GM12878 (cell line): ENCODE data around the gene SEPTIN10. TPM values are rescaled to one million over a fixed set of nuclear protein-coding genes. Genes with fewer than 3 reads are reported as not detected.
A peak's percentile ranks its signal among the peaks of the same experiment; 100 is the strongest.

Source experiments
- ATAC-seq: fragments of 200-7000 bp; cut with Tn5 transposase; 3 replicates; pipeline ENCODE4 v1.9.1; 2020; ENCODE audit warnings: mild to moderate bottlenecking, moderate library complexity
- BruUV-seq: library from RNA; stranded (reverse); fragments of 400-500 nt; replicated peaks from 2 replicates; lab custom pipeline; 2021; lab: Mats Ljungman, UMichigan
- CTCF ChIA-PET: fragments of 300-600 bp; sonication (Branson Sonifier 250); formaldehyde crosslinking; extraction: SDS; loops from one replicate; lab custom pipeline; 2021; ENCODE audit warnings: inconsistent platforms; lab: Yijun Ruan, JAX
- POLR2A ChIA-PET: fragments of 350-600 bp; formaldehyde crosslinking; extraction: SDS; loops from one replicate; lab custom pipeline; 2021; ENCODE audit warnings: inconsistent platforms; lab: Charles Lee
- RAD21 ChIA-PET: fragments of 300-600 bp; sonication (Branson Sonifier 250); formaldehyde crosslinking; loops from one replicate; lab custom pipeline; 2023; ENCODE audit warnings: antibody characterized with exemption; ENCODE audit not compliant: unreplicated experiment; lab: Charles Lee
- SMC1A ChIA-PET: fragments of 300-600 bp; sonication (Branson Sonifier 250); formaldehyde crosslinking; loops from one replicate; lab custom pipeline; 2023; ENCODE audit not compliant: unreplicated experiment, uncharacterized antibody; lab: Charles Lee
- DNase-seq: peaks from one replicate; pipeline ENCODE4 v3.0.0-alpha.2; 2011; ENCODE audit warnings: low read depth, low spot score
- FAIRE-seq: peaks from 3 replicates; lab custom pipeline; 2011; peaks lifted over from hg19 to GRCh38; lab: Jason Lieb, UNC
- H2AFZ ChIP-seq: 2 replicates; pipeline ENCODE4 v1.6.0; 2011; ENCODE audit warnings: low read depth, low read length, control low read depth; ENCODE audit not compliant: control insufficient read depth
- H3K27ac ChIP-seq: 2 replicates; pipeline ENCODE4 v1.5.1; 2011; ENCODE audit warnings: control low read depth; ENCODE audit not compliant: control insufficient read depth, insufficient read depth
- H3K27me3 ChIP-seq, 2 experiments: replicated peaks in 1 of 2; 2 replicates each; pipeline versions ENCODE4 v1.6.0 to v1.6.1; 2011; ENCODE audit warnings: low read length in 1 of 2; ENCODE audit not compliant: control insufficient read depth in 2 of 2, insufficient read depth in 2 of 2
- H3K36me3 ChIP-seq, 2 experiments: 2 replicates each; pipeline ENCODE4 v1.5.1; 2011; ENCODE audit warnings: low read length in 1 of 2; ENCODE audit not compliant: control insufficient read depth in 2 of 2, insufficient read depth in 2 of 2
- H3K4me1 ChIP-seq: 2 replicates; pipeline ENCODE4 v1.6.1; 2011; ENCODE audit warnings: mild to moderate bottlenecking, low read length, moderate library complexity, mixed read lengths; ENCODE audit not compliant: control insufficient read depth, insufficient read depth
- H3K4me2 ChIP-seq: 2 replicates; pipeline ENCODE4 v1.6.0; 2011; ENCODE audit warnings: control low read depth; ENCODE audit not compliant: control insufficient read depth, insufficient read depth
- H3K4me3 ChIP-seq: fragments of 200-600 bp; sonication (generic); 2 replicates; pipeline ENCODE4 v1.5.1; 2016
- H3K79me2 ChIP-seq: 2 replicates; pipeline ENCODE4 v1.6.0; 2011; ENCODE audit warnings: low read length; ENCODE audit not compliant: control insufficient read depth, insufficient read depth
- H3K9ac ChIP-seq: 2 replicates; pipeline ENCODE4 v1.8.0; 2011; ENCODE audit warnings: low read length, control low read depth, mixed read lengths; ENCODE audit not compliant: control insufficient read depth, insufficient read depth
- H3K9me3 ChIP-seq: replicated peaks from 3 replicates; pipeline ENCODE4 v1.5.1; 2011; ENCODE audit warnings: mild to moderate bottlenecking, low read length; ENCODE audit not compliant: control insufficient read depth, insufficient read depth
- H4K20me1 ChIP-seq: 2 replicates; pipeline ENCODE4 v1.6.0; 2011; ENCODE audit not compliant: control insufficient read depth, insufficient read depth
- CEBPB ChIP-seq, 2 experiments: fragments of 150-350 bp in 1 of 2; IDR thresholded peaks; 2 replicates each; pipeline ENCODE4 v1.6.1; 2012 to 2014; ENCODE audit warnings: low read depth in 2 of 2, low read length in 2 of 2, borderline replicate concordance in 1 of 2, inconsistent platforms in 1 of 2
- JUND ChIP-seq: IDR thresholded peaks from 2 replicates; pipeline ENCODE4 v1.6.1; 2012; ENCODE audit warnings: low read depth, mild to moderate bottlenecking, low read length, improper control_type of control experiment, moderate library complexity
- MYB ChIP-seq: fragments of 150-350 bp; IDR thresholded peaks from 2 replicates; pipeline ENCODE4 v1.6.1; 2014; ENCODE audit warnings: mild to moderate bottlenecking, low read depth, low read length, borderline replicate concordance
- NR2C1 ChIP-seq: fragments of 450-650 bp; IDR thresholded peaks from 2 replicates; pipeline ENCODE4 v1.6.1; 2017; ENCODE audit warnings: antibody characterized with exemption, mild to moderate bottlenecking, moderate library complexity
- NR2C2 ChIP-seq: IDR thresholded peaks from 2 replicates; pipeline ENCODE4 v1.6.1; 2011; ENCODE audit warnings: borderline replicate concordance, low read depth; ENCODE audit not compliant: control insufficient read depth, insufficient read length
- NR2F1 ChIP-seq: fragments of 450-650 bp; conservative IDR thresholded peaks from 2 replicates; pipeline ENCODE4 v1.6.1; 2017; ENCODE audit warnings: mild to moderate bottlenecking
- RAD21 ChIP-seq: IDR thresholded peaks from 2 replicates; pipeline ENCODE4 v1.6.1; 2011; ENCODE audit warnings: mild to moderate bottlenecking, low read depth, low read length, moderate library complexity; ENCODE audit not compliant: insufficient read depth
- ZNF207 ChIP-seq: fragments of 450-650 bp; IDR thresholded peaks from 2 replicates; pipeline ENCODE4 v1.6.1; 2014; ENCODE audit warnings: antibody characterized with exemption, mild to moderate bottlenecking, borderline replicate concordance
- WGBS: methylation state at CpG from one replicate; pipeline ENCODE4 v1.1.6; 2016; ENCODE audit warnings: low lambda C conversion rate; ENCODE audit not compliant: insufficient replicate concordance, insufficient coverage; ENCODE audit errors: missing lambda C conversion rate; 5-methylcytosine and 5-hydroxymethylcytosine counted together
- in situ Hi-C: fragments of 300-500 bp; cut with MboI; formaldehyde crosslinking; loops from 9 replicates; pipeline ENCODE4 v1.14.3; 2018; ENCODE audit warnings: mixed read lengths
- intact Hi-C: fragments of 100-400 bp; cut with micrococcal nuclease; formaldehyde crosslinking; loops from one replicate; pipeline ENCODE4 v1.14.2; 2022; ENCODE audit not compliant: unreplicated experiment
- polyA plus RNA-seq, 11 experiments: library from polyadenylated mRNA; depleted of rRNA in 4 of 11; unstranded in 6 of 11; stranded (reverse) in 5 of 11; fragments of >200 nt; fragmentation: Nextera tagmentation in 4 of 11; fragmentation: Illumina TruSeq in 1 of 11; extraction: Ambion mirVana in 4 of 11; extraction: Trizol in 1 of 11; gene quantifications; 1 replicate in 1 of 11; 2 replicates in 10 of 11; pipeline versions ENCODE4 v1.2.1 to v1.2.3, GENCODE V29; 2011 to 2016; ENCODE audit warnings: inconsistent platforms in 2 of 11, missing spikeins in 2 of 11, low read depth in 1 of 11
- total RNA-seq, 4 experiments: library from RNA; depleted of rRNA in 3 of 4; stranded (reverse); fragments of >200 nt in 3 of 4; fragmentation: Illumina TruSeq in 1 of 4; extraction: Trizol in 1 of 4; gene quantifications; 2 replicates each; pipeline versions ENCODE4 v1.2.1 to v1.2.3, GENCODE V29; 2013 to 2021
- TF ChIP-seq, protein P1 (sequence below): IDR thresholded peaks from 2 replicates; pipeline ENCODE4 v1.6.1; 2012; ENCODE audit warnings: low read depth, low read length, improper control_type of control experiment
- TF ChIP-seq, protein P2 (sequence below): fragments of 450-650 bp; formaldehyde crosslinking; IDR thresholded peaks from 2 replicates; pipeline ENCODE4 v1.4.0; 2020; ENCODE audit warnings: mild to moderate bottlenecking, moderate library complexity
- TF ChIP-seq, protein P3 (sequence below): fragments of 450-650 bp; IDR thresholded peaks from 2 replicates; pipeline ENCODE4 v1.6.1; 2017; ENCODE audit warnings: mild to moderate bottlenecking, moderate library complexity

The SEPTIN10 gene
- total and polyA plus RNA-seq, 10 of the 15 experiments (the other 5 are each of a cell fraction or from before 2014, with no cell fraction given) = 20.2 to 132 (median 62.7) TPM

DNA sequence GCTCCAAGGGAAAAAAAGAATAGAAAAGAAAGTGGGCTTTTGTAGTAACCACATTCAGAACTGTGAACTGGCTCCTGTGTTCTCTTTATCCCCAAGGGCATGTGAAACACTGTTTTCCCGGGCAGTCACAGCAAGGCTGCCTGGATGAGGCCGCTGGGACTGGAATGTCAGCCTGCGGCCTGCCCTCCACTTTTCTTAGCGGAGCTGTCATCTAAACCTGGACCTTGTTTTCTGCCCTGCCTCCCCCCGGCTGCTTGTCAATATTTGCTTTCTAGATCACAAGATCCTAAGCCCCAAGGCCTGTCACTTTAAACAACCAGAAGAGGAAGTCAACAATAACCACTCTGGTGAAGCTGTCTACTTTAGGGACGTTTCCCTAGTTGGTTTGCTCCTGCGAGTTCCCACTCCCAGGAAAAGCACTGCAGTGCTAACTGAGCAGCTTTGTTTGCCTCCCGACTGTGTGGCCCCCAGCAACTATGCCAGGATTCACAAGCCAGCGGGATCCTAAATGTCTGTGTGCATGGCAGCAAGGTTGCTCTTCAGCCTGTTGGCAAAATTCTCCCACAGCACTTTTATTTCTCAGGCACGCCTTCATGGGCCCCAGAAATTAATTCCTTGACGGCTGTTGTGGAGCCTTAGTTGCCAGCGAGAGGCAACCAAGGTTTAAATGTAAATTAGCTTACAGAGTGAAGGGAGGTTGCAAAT, 31.0 kb upstream of the SEPTIN10 start:
- H3K79me2 ChIP-seq = no peaks in the 10 kb centered on the region
- ATAC-seq (peak; percentile 65), DNase-seq (no peak), FAIRE-seq (no peak)
- no peak overlapping the region for H3K4me3 ChIP-seq
- no peak overlapping the region for H3K9ac ChIP-seq
- in situ Hi-C loops (no loop called here), intact Hi-C loops (no loop called here)
- H3K4me2 ChIP-seq = no peak overlapping the region; the same call in 1 of the 2 replicates
- WGBS = 57% methylated on average over 12 of the region's 12 CpGs
- no peaks in the 10 kb centered on the region for H4K20me1 ChIP-seq
- ChIA-PET RAD21 (interaction anchor here (1.0 to 2.3 kb wide), 4 partner anchors 17 to 37 kb away, joined by 3 to 9 read pairs (median 3); no protein-coding TSS in a partner anchor), SMC1A (interaction anchor here (0.7 to 2.2 kb wide), 7 partner anchors 16 to 99 kb away, joined by 3 to 7 read pairs (median 3); no protein-coding TSS in a partner anchor), CTCF (interaction anchor here (1.0 to 1.8 kb wide), 6 partner anchors 9 to 99 kb away, joined by 3 to 11 read pairs (median 4); partner anchors contain the start of gene SOWAHC), POLR2A (interaction anchor here (0.6 kb wide), 1 partner anchor 36 kb away, joined by 3 read pairs; no protein-coding TSS in a partner anchor)
- peak overlapping the region; percentile 83 for H2AFZ ChIP-seq
- no TSS peak for BruUV-seq
- H3K27ac ChIP-seq = no peak overlapping the region
- H3K36me3 ChIP-seq = no peaks in the 10 kb centered on the region
- peaks cover 14% of the 10 kb centered on the region for H3K4me1 ChIP-seq
- no peaks in the 10 kb centered on the region for H3K9me3 ChIP-seq
- no peaks in the 10 kb centered on the region for H3K27me3 ChIP-seq
- TF ChIP-seq JUND = no peak
- TF ChIP-seq, protein P1, sequence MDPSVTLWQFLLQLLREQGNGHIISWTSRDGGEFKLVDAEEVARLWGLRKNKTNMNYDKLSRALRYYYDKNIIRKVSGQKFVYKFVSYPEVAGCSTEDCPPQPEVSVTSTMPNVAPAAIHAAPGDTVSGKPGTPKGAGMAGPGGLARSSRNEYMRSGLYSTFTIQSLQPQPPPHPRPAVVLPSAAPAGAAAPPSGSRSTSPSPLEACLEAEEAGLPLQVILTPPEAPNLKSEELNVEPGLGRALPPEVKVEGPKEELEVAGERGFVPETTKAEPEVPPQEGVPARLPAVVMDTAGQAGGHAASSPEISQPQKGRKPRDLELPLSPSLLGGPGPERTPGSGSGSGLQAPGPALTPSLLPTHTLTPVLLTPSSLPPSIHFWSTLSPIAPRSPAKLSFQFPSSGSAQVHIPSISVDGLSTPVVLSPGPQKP = no peak
- no peak for TF ChIP-seq MYB
- no peak for TF ChIP-seq RAD21
- TF ChIP-seq, protein P2, sequence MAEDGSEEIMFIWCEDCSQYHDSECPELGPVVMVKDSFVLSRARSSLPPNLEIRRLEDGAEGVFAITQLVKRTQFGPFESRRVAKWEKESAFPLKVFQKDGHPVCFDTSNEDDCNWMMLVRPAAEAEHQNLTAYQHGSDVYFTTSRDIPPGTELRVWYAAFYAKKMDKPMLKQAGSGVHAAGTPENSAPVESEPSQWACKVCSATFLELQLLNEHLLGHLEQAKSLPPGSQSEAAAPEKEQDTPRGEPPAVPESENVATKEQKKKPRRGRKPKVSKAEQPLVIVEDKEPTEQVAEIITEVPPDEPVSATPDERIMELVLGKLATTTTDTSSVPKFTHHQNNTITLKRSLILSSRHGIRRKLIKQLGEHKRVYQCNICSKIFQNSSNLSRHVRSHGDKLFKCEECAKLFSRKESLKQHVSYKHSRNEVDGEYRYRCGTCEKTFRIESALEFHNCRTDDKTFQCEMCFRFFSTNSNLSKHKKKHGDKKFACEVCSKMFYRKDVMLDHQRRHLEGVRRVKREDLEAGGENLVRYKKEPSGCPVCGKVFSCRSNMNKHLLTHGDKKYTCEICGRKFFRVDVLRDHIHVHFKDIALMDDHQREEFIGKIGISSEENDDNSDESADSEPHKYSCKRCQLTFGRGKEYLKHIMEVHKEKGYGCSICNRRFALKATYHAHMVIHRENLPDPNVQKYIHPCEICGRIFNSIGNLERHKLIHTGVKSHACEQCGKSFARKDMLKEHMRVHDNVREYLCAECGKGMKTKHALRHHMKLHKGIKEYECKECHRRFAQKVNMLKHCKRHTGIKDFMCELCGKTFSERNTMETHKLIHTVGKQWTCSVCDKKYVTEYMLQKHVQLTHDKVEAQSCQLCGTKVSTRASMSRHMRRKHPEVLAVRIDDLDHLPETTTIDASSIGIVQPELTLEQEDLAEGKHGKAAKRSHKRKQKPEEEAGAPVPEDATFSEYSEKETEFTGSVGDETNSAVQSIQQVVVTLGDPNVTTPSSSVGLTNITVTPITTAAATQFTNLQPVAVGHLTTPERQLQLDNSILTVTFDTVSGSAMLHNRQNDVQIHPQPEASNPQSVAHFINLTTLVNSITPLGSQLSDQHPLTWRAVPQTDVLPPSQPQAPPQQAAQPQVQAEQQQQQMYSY (CRISPR knock-in tag) = no peak
- TF ChIP-seq NR2C2 = no peak
- TF ChIP-seq, protein P3, sequence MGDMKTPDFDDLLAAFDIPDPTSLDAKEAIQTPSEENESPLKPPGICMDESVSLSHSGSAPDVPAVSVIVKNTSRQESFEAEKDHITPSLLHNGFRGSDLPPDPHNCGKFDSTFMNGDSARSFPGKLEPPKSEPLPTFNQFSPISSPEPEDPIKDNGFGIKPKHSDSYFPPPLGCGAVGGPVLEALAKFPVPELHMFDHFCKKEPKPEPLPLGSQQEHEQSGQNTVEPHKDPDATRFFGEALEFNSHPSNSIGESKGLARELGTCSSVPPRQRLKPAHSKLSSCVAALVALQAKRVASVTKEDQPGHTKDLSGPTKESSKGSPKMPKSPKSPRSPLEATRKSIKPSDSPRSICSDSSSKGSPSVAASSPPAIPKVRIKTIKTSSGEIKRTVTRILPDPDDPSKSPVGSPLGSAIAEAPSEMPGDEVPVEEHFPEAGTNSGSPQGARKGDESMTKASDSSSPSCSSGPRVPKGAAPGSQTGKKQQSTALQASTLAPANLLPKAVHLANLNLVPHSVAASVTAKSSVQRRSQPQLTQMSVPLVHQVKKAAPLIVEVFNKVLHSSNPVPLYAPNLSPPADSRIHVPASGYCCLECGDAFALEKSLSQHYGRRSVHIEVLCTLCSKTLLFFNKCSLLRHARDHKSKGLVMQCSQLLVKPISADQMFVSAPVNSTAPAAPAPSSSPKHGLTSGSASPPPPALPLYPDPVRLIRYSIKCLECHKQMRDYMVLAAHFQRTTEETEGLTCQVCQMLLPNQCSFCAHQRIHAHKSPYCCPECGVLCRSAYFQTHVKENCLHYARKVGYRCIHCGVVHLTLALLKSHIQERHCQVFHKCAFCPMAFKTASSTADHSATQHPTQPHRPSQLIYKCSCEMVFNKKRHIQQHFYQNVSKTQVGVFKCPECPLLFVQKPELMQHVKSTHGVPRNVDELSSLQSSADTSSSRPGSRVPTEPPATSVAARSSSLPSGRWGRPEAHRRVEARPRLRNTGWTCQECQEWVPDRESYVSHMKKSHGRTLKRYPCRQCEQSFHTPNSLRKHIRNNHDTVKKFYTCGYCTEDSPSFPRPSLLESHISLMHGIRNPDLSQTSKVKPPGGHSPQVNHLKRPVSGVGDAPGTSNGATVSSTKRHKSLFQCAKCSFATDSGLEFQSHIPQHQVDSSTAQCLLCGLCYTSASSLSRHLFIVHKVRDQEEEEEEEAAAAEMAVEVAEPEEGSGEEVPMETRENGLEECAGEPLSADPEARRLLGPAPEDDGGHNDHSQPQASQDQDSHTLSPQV = no peak
- TF ChIP-seq ZNF207 = no peak
- TF ChIP-seq CEBPB (IDR thresholded peaks at IDR 0.05; ENCODE audit: borderline replicate concordance in 1 of 2, low read depth in 2 of 2, low read length in 2 of 2) = no peak
- no peak for TF ChIP-seq NR2C1
- no peak for TF ChIP-seq NR2F1
